ENCODE measurements around the gene NRG3.

NRG3 gene

DNA sequence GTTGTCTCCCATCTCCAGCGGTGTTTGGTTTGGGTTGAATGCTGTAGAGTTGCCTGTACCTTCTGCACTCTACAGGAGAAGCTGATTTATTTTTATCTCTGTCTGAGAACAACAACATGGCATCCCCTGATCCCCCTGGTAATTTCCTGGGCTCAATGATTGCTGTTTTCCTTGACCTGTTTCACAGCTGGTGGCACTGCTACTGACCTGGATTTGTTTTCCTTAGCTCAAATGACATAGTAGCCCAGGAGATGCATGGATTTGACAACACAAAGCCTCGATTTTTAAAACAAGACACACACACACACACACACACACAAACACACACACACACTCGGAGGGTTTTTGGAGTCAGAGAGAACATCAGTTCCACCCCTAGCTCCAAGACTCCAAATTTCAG lies 301.6 kb downstream of the NRG3 start:
- no peaks in the 10 kb centered on the region for H3K36me3 ChIP-seq (ENCODE audit: control insufficient read depth, insufficient read depth, low read length)
- no peaks in the 10 kb centered on the region for H3K4me1 ChIP-seq (ENCODE audit: control insufficient read depth, insufficient read depth, low read length, poor library complexity, severe bottlenecking)
- H3K9me3 ChIP-seq (ENCODE audit: control insufficient read depth, low read length) = no peaks in the 10 kb centered on the region
- no peak overlapping the region for H3K4me3 ChIP-seq (ENCODE audit: insufficient read depth, low read depth, low read length, poor library complexity, severe bottlenecking)
- H3K27me3 ChIP-seq (replicated peaks; ENCODE audit: control insufficient read depth, insufficient read depth, low read length, poor library complexity, severe bottlenecking) = no peaks in the 10 kb centered on the region
- DNase-seq = no peak
- no peak overlapping the region for H3K27ac ChIP-seq (ENCODE audit: insufficient read depth, low read length, poor library complexity, severe bottlenecking)

DNA sequence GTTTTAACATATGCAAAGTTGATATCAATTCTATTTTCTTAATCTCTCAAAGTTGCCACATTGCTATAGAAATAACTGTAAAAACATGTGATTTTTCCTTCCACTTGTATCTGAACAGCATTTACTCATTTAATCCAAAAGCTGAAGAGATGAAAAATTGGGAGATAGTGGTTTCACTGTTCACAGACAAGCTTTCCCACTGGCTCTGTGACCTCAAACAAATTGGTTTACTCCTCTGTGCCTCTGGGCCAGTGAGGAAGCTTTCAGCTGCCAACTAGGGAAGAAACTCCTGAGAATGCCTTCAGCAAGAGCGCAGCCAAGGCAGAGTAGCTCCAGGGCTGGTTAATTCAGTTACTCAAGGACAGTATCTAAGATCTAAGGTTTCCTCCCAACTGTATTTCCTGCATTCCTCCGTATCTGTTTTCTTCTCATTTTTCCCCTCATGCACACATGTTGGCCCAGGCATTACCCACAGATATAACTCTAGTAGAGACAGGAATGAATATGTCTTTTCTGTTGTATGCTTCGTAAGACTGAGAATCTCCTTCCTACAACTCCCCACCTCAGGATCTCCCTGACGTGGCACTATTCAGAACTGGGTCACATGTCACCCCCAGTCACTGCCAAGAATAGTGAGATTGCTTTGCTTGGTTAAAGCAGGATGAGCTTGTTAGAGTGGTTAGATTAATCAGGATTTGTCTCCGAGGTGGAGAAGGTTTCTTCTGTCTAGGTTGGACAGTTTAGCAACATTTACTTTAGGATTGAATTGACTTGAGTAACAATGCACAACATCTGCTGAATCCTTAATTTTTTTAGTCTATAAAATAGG lies 315.7 kb downstream of the NRG3 start:
- Histone ChIP-seq H3K4me1 (ENCODE audit: control insufficient read depth, insufficient read depth, low read length, poor library complexity, severe bottlenecking) (no peaks in the 10 kb centered on the region), H3K36me3 (ENCODE audit: control insufficient read depth, insufficient read depth, low read length) (no peaks in the 10 kb centered on the region), H3K27ac (ENCODE audit: insufficient read depth, low read length, poor library complexity, severe bottlenecking) (no peak overlapping the region), H3K4me3 (ENCODE audit: insufficient read depth, low read depth, low read length, poor library complexity, severe bottlenecking) (no peak overlapping the region), H3K9me3 (ENCODE audit: control insufficient read depth, low read length) (no peaks in the 10 kb centered on the region), H3K27me3 (replicated peaks; ENCODE audit: control insufficient read depth, insufficient read depth, low read length, poor library complexity, severe bottlenecking) (no peaks in the 10 kb centered on the region)
- no peak for DNase-seq

DNA sequence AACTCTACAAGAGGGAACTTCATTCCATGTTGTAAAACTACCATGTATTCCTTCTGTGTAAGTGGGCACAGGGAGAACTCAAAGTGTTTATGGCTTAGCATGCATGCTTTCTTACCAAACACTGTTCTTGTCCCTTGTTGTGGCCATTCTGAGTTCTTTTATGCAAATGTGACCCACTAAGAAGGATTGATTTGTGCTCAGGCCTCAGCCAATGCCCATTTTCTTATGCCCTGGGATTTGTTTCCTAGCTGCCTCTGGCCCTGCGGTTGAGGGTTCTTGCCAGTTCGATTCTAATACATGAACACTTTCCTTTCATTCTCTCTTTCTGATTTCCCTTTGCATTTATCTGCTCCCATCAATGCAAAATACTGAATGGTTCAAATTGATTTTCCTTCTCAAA lies 316.7 kb downstream of the NRG3 start:
- no peaks in the 10 kb centered on the region for H3K9me3 ChIP-seq (ENCODE audit: control insufficient read depth, low read length)
- no peak overlapping the region for H3K4me3 ChIP-seq (ENCODE audit: insufficient read depth, low read depth, low read length, poor library complexity, severe bottlenecking)
- no peaks in the 10 kb centered on the region for H3K27me3 ChIP-seq (replicated peaks; ENCODE audit: control insufficient read depth, insufficient read depth, low read length, poor library complexity, severe bottlenecking)
- H3K27ac ChIP-seq (ENCODE audit: insufficient read depth, low read length, poor library complexity, severe bottlenecking) = no peak overlapping the region
- H3K36me3 ChIP-seq (ENCODE audit: control insufficient read depth, insufficient read depth, low read length) = no peaks in the 10 kb centered on the region
- H3K4me1 ChIP-seq (ENCODE audit: control insufficient read depth, insufficient read depth, low read length, poor library complexity, severe bottlenecking) = no peaks in the 10 kb centered on the region
- DNase-seq = no peak

DNA sequence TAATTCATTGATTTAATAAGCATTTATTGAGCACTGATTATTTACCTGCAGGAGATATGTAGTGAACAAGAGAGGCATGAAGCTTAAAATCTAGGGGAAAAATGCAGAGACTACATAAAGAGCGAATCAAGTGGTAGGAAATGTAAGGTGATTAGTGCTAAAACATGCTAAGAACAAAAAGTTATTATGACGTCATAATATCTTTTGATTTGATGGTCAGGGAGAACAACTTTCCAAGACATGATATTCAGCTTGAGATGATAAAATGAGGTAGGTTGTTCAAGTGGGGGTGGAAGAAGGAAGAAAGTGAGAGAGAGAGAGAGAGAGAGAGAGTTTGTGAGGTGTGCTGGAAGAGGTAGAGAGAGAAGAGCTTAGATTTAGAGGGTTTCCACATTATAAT lies 317.7 kb downstream of the NRG3 start:
- H3K27me3 ChIP-seq (replicated peaks; ENCODE audit: control insufficient read depth, insufficient read depth, low read length, poor library complexity, severe bottlenecking) = no peaks in the 10 kb centered on the region
- no peaks in the 10 kb centered on the region for H3K4me1 ChIP-seq (ENCODE audit: control insufficient read depth, insufficient read depth, low read length, poor library complexity, severe bottlenecking)
- no peak overlapping the region for H3K4me3 ChIP-seq (ENCODE audit: insufficient read depth, low read depth, low read length, poor library complexity, severe bottlenecking)
- no peak overlapping the region for H3K27ac ChIP-seq (ENCODE audit: insufficient read depth, low read length, poor library complexity, severe bottlenecking)
- no peak for DNase-seq
- H3K9me3 ChIP-seq (ENCODE audit: control insufficient read depth, low read length) = no peaks in the 10 kb centered on the region
- H3K36me3 ChIP-seq (ENCODE audit: control insufficient read depth, insufficient read depth, low read length) = no peaks in the 10 kb centered on the region

DNA sequence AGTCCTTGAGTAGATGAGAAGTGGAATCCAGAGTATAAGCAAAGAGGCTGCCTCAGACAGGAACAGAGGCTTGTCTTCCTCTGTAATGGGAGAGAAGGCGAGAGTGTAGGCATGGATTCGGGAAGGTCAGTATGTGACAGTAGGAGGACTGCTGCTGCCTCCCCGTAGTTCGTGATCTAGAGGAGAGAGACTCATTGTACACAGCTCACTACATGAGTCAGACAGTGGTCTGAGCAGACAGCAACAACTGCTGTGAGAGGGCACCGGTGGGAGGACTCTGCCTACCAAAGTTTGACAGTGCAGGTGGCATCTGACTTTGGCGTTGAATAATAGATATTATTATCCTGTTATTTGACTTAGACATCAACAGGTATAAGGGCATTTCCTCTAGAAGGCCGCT lies 319.4 kb downstream of the NRG3 start:
- H3K9me3 ChIP-seq (ENCODE audit: control insufficient read depth, low read length) = no peaks in the 10 kb centered on the region
- H3K4me3 ChIP-seq (ENCODE audit: insufficient read depth, low read depth, low read length, poor library complexity, severe bottlenecking) = no peak overlapping the region
- no peaks in the 10 kb centered on the region for H3K27me3 ChIP-seq (replicated peaks; ENCODE audit: control insufficient read depth, insufficient read depth, low read length, poor library complexity, severe bottlenecking)
- H3K27ac ChIP-seq (ENCODE audit: insufficient read depth, low read length, poor library complexity, severe bottlenecking) = no peak overlapping the region
- no peaks in the 10 kb centered on the region for H3K4me1 ChIP-seq (ENCODE audit: control insufficient read depth, insufficient read depth, low read length, poor library complexity, severe bottlenecking)
- no peaks in the 10 kb centered on the region for H3K36me3 ChIP-seq (ENCODE audit: control insufficient read depth, insufficient read depth, low read length)
- DNase-seq = no peak

- no peak for DNase-seq
- Histone ChIP-seq H3K27ac (ENCODE audit: insufficient read depth, low read length, poor library complexity, severe bottlenecking) (no peak overlapping the region), H3K4me1 (ENCODE audit: control insufficient read depth, insufficient read depth, low read length, poor library complexity, severe bottlenecking) (no peaks in the 10 kb centered on the region), H3K4me3 (ENCODE audit: insufficient read depth, low read depth, low read length, poor library complexity, severe bottlenecking) (no peak overlapping the region), H3K27me3 (replicated peaks; ENCODE audit: control insufficient read depth, insufficient read depth, low read length, poor library complexity, severe bottlenecking) (no peaks in the 10 kb centered on the region), H3K9me3 (ENCODE audit: control insufficient read depth, low read length) (no peaks in the 10 kb centered on the region), H3K36me3 (ENCODE audit: control insufficient read depth, insufficient read depth, low read length) (no peaks in the 10 kb centered on the region)
These were observed 331.8 kb downstream of the NRG3 start for GRCh38 chr10:82206831-82207230.

GRCh38 chr10:82208726-82209125 lies 333.7 kb downstream of the NRG3 start:
- Histone ChIP-seq H3K4me1 (ENCODE audit: control insufficient read depth, insufficient read depth, low read length, poor library complexity, severe bottlenecking) (no peaks in the 10 kb centered on the region), H3K4me3 (ENCODE audit: insufficient read depth, low read depth, low read length, poor library complexity, severe bottlenecking) (no peak overlapping the region)
- no peak for DNase-seq

GRCh38 chr10:82210331-82210730 lies 335.3 kb downstream of the NRG3 start:
- no peaks in the 10 kb centered on the region for H3K9me3 ChIP-seq (ENCODE audit: control insufficient read depth, low read length)

More at GRCh38 chr10:82208726-82209125, 333.7 kb downstream of the NRG3 start:
- no peaks in the 10 kb centered on the region for H3K27me3 ChIP-seq (replicated peaks; ENCODE audit: control insufficient read depth, insufficient read depth, low read length, poor library complexity, severe bottlenecking)
- no peak overlapping the region for H3K27ac ChIP-seq (ENCODE audit: insufficient read depth, low read length, poor library complexity, severe bottlenecking)
- H3K36me3 ChIP-seq (ENCODE audit: control insufficient read depth, insufficient read depth, low read length) = no peaks in the 10 kb centered on the region
- no peaks in the 10 kb centered on the region for H3K9me3 ChIP-seq (ENCODE audit: control insufficient read depth, low read length)

GRCh38 chr10:82211346-82211745 lies 336.4 kb downstream of the NRG3 start:
- Histone ChIP-seq H3K4me1 (ENCODE audit: control insufficient read depth, insufficient read depth, low read length, poor library complexity, severe bottlenecking) (no peaks in the 10 kb centered on the region), H3K9me3 (ENCODE audit: control insufficient read depth, low read length) (no peaks in the 10 kb centered on the region), H3K27ac (ENCODE audit: insufficient read depth, low read length, poor library complexity, severe bottlenecking) (no peak overlapping the region), H3K36me3 (ENCODE audit: control insufficient read depth, insufficient read depth, low read length) (no peaks in the 10 kb centered on the region), H3K27me3 (replicated peaks; ENCODE audit: control insufficient read depth, insufficient read depth, low read length, poor library complexity, severe bottlenecking) (no peaks in the 10 kb centered on the region), H3K4me3 (ENCODE audit: insufficient read depth, low read depth, low read length, poor library complexity, severe bottlenecking) (no peak overlapping the region)
- no peak for DNase-seq

More at GRCh38 chr10:82210331-82210730, 335.3 kb downstream of the NRG3 start:
- H3K27me3 ChIP-seq (replicated peaks; ENCODE audit: control insufficient read depth, insufficient read depth, low read length, poor library complexity, severe bottlenecking) = no peaks in the 10 kb centered on the region
- no peaks in the 10 kb centered on the region for H3K4me1 ChIP-seq (ENCODE audit: control insufficient read depth, insufficient read depth, low read length, poor library complexity, severe bottlenecking)
- no peak overlapping the region for H3K27ac ChIP-seq (ENCODE audit: insufficient read depth, low read length, poor library complexity, severe bottlenecking)
- H3K36me3 ChIP-seq (ENCODE audit: control insufficient read depth, insufficient read depth, low read length) = no peaks in the 10 kb centered on the region
- H3K4me3 ChIP-seq (ENCODE audit: insufficient read depth, low read depth, low read length, poor library complexity, severe bottlenecking) = no peak overlapping the region
- DNase-seq = no peak

- H3K4me1 ChIP-seq (ENCODE audit: control insufficient read depth, insufficient read depth, low read length, poor library complexity, severe bottlenecking) = no peaks in the 10 kb centered on the region
- no peaks in the 10 kb centered on the region for H3K9me3 ChIP-seq (ENCODE audit: control insufficient read depth, low read length)
- no peak for DNase-seq
- no peaks in the 10 kb centered on the region for H3K27me3 ChIP-seq (replicated peaks; ENCODE audit: control insufficient read depth, insufficient read depth, low read length, poor library complexity, severe bottlenecking)
- H3K4me3 ChIP-seq (ENCODE audit: insufficient read depth, low read depth, low read length, poor library complexity, severe bottlenecking) = no peak overlapping the region
- no peaks in the 10 kb centered on the region for H3K36me3 ChIP-seq (ENCODE audit: control insufficient read depth, insufficient read depth, low read length)
- H3K27ac ChIP-seq (ENCODE audit: insufficient read depth, low read length, poor library complexity, severe bottlenecking) = no peak overlapping the region
These were observed 337.8 kb downstream of the NRG3 start for GRCh38 chr10:82212753-82213152.
